Keratinocyte (primary cell): Measurements from ENCODE around the gene GSAP. TPM values are rescaled to one million over a fixed set of nuclear protein-coding genes. Genes with fewer than 3 reads are reported as not detected.

Experiments used
- DNase-seq: peaks from one replicate; pipeline ENCODE4 v3.0.0-alpha.2; 2011; ENCODE audit warnings: low read depth, missing footprints, low spot score
- FAIRE-seq: peaks from 2 replicates; lab custom pipeline; 2011; peaks lifted over from hg19 to GRCh38; lab: Jason Lieb, UNC
- H2AFZ ChIP-seq: 2 replicates; pipeline ENCODE4 v1.6.0; 2012; ENCODE audit warnings: low read length, control low read depth, inconsistent platforms; ENCODE audit not compliant: control insufficient read depth
- H3K27ac ChIP-seq: 2 replicates; pipeline ENCODE4 v1.5.1; 2011; ENCODE audit warnings: low read length; ENCODE audit not compliant: control insufficient read depth, insufficient read depth
- H3K27me3 ChIP-seq: 3 replicates; pipeline ENCODE4 v1.6.0; 2011; ENCODE audit warnings: low read length; ENCODE audit not compliant: control insufficient read depth, insufficient read depth; ENCODE audit errors: extremely low read depth
- H3K36me3 ChIP-seq, 2 experiments: 2 replicates in 1 of 2; 3 replicates in 1 of 2; pipeline ENCODE4 v1.5.1; 2011; ENCODE audit warnings: low read length in 2 of 2, mild to moderate bottlenecking in 1 of 2; ENCODE audit not compliant: control insufficient read depth in 2 of 2, insufficient read depth in 2 of 2; ENCODE audit errors: extremely low read depth in 1 of 2
- H3K4me1 ChIP-seq: 3 replicates; pipeline ENCODE4 v1.5.1; 2011; ENCODE audit warnings: low read length; ENCODE audit not compliant: control insufficient read depth, insufficient read depth; ENCODE audit errors: extremely low read depth
- H3K4me2 ChIP-seq: 3 replicates; pipeline ENCODE4 v1.6.0; 2011; ENCODE audit warnings: low read depth, low read length; ENCODE audit not compliant: control insufficient read depth, insufficient read depth; ENCODE audit errors: extremely low read depth
- H3K4me3 ChIP-seq, 3 experiments: fragments of 200-600 bp in 1 of 3; sonication (generic) in 1 of 3; 2 replicates in 2 of 3; 3 replicates in 1 of 3; pipeline ENCODE4 v1.5.1; 2011 to 2016; ENCODE audit warnings: low read length in 3 of 3, mild to moderate bottlenecking in 3 of 3, control low read depth in 2 of 3, inconsistent platforms in 1 of 3, low read depth in 1 of 3, mixed read lengths in 1 of 3, mixed run types in 1 of 3, moderate library complexity in 1 of 3; ENCODE audit not compliant: control insufficient read depth in 2 of 3, insufficient read depth in 2 of 3; ENCODE audit errors: extremely low read depth in 1 of 3
- H3K79me2 ChIP-seq: 2 replicates; pipeline ENCODE4 v1.6.0; 2012; ENCODE audit warnings: low read length; ENCODE audit not compliant: control insufficient read depth, insufficient read depth
- H3K9ac ChIP-seq: 3 replicates; pipeline ENCODE4 v1.6.0; 2011; ENCODE audit warnings: low read length; ENCODE audit not compliant: control insufficient read depth, insufficient read depth; ENCODE audit errors: extremely low read depth
- H3K9me1 ChIP-seq: 3 replicates; pipeline ENCODE4 v1.6.0; 2011; ENCODE audit warnings: low read length; ENCODE audit not compliant: control insufficient read depth, insufficient read depth; ENCODE audit errors: extremely low read depth
- H3K9me3 ChIP-seq: 2 replicates; pipeline ENCODE4 v1.5.1; 2012; ENCODE audit warnings: low read depth, low read length; ENCODE audit not compliant: control insufficient read depth
- H4K20me1 ChIP-seq: 3 replicates; pipeline ENCODE4 v1.6.0; 2011; ENCODE audit warnings: low read length; ENCODE audit not compliant: control insufficient read depth, insufficient read depth; ENCODE audit errors: extremely low read depth
- EZH2 ChIP-seq: IDR thresholded peaks from one replicate; pipeline ENCODE4 v1.6.1; 2012; ENCODE audit warnings: inconsistent platforms, mild to moderate bottlenecking, low read length, moderate library complexity
- dilution Hi-C: fragments of 300-500 bp; cut with MboI; formaldehyde crosslinking; loops from one replicate; pipeline ENCODE4 v1.7.0; 2020; ENCODE audit warnings: low sequenced_read_pairs; ENCODE audit not compliant: extremely low pct_ligation_motif_present
- polyA plus RNA-seq, 5 experiments: library from polyadenylated mRNA; depleted of rRNA in 3 of 5; stranded (reverse) in 3 of 5; stranded (forward) in 1 of 5; unstranded in 1 of 5; fragments of >200 nt; gene quantifications; 1 replicate in 1 of 5; 2 replicates in 3 of 5; 3 replicates in 1 of 5; pipeline versions ENCODE4 v1.2.1 to v1.2.3, GENCODE V29; 2011 to 2012; ENCODE audit warnings: missing spikeins in 2 of 5, low read depth in 1 of 5, low replicate concordance in 1 of 5
- TF ChIP-seq, protein P1 (sequence below), 3 experiments: IDR thresholded peaks in 1 of 3; conservative IDR thresholded peaks in 1 of 3; optimal IDR thresholded peaks in 1 of 3; 2 replicates in 2 of 3; 3 replicates in 1 of 3; pipeline versions ENCODE3 to v1.5.1; 2011; ENCODE audit warnings: low read length in 3 of 3, mild to moderate bottlenecking in 3 of 3, moderate library complexity in 2 of 3, control low read depth in 1 of 3, inconsistent platforms in 1 of 3; ENCODE audit not compliant: insufficient read depth in 2 of 3; ENCODE audit errors: extremely low read depth in 1 of 3

Gene GSAP
- polyA plus RNA-seq, 1 donor (not counting 4 experiments of a cell fraction or from before 2014, with no cell fraction given) = 5.4 TPM

DNA sequence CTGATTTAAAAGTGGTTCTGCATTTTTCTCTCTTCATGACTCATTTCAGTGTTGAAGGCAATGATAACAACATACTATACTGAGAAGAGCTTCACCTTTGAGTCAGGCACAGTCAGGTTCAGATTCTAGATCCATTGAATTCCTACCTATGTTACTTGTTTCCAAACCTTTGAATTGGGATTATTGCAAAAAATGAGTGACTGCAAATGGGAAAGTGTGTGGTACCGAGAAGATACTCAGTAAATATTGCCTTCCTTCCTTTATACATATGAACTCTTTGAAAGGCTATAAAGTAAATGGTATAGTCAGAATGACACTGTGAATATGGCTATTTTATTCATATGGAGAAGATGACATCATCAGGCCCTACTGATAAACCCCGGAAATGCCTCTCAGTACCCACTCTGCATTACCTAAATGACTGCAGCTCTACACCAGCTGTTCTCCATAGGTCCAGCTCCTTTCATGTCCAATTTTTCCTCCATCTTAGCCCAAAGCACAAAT is 149.8 kb downstream of the GSAP start:
- H3K9me1 ChIP-seq = no peaks in the 10 kb centered on the region
- FAIRE-seq (no peak), DNase-seq (no peak)
- dilution Hi-C loops = no loop called here
- no peaks in the 10 kb centered on the region for H3K9me3 ChIP-seq
- H3K27me3 ChIP-seq = no peaks in the 10 kb centered on the region
- H3K4me3 ChIP-seq = no peak overlapping the region
- H4K20me1 ChIP-seq = no peaks in the 10 kb centered on the region
- H3K4me1 ChIP-seq = no peaks in the 10 kb centered on the region
- TF ChIP-seq, protein P1, sequence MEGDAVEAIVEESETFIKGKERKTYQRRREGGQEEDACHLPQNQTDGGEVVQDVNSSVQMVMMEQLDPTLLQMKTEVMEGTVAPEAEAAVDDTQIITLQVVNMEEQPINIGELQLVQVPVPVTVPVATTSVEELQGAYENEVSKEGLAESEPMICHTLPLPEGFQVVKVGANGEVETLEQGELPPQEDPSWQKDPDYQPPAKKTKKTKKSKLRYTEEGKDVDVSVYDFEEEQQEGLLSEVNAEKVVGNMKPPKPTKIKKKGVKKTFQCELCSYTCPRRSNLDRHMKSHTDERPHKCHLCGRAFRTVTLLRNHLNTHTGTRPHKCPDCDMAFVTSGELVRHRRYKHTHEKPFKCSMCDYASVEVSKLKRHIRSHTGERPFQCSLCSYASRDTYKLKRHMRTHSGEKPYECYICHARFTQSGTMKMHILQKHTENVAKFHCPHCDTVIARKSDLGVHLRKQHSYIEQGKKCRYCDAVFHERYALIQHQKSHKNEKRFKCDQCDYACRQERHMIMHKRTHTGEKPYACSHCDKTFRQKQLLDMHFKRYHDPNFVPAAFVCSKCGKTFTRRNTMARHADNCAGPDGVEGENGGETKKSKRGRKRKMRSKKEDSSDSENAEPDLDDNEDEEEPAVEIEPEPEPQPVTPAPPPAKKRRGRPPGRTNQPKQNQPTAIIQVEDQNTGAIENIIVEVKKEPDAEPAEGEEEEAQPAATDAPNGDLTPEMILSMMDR (optimal IDR thresholded peaks at IDR 0.05 in 1 of 3, IDR thresholded peaks at IDR 0.05 in 1 of 3, conservative IDR thresholded peaks at IDR 0.05 in 1 of 3; ENCODE audit: extremely low read depth in 1 of 3, insufficient read depth in 2 of 3, low read length in 3 of 3) = no peak
- TF ChIP-seq EZH2 = no peak
- H3K79me2 ChIP-seq = no peaks in the 10 kb centered on the region
- H3K36me3 ChIP-seq = no peaks in the 10 kb centered on the region
- no peak overlapping the region for H2AFZ ChIP-seq
- H3K27ac ChIP-seq = no peak overlapping the region
- H3K4me2 ChIP-seq = no peak overlapping the region
- no peak overlapping the region for H3K9ac ChIP-seq

DNA sequence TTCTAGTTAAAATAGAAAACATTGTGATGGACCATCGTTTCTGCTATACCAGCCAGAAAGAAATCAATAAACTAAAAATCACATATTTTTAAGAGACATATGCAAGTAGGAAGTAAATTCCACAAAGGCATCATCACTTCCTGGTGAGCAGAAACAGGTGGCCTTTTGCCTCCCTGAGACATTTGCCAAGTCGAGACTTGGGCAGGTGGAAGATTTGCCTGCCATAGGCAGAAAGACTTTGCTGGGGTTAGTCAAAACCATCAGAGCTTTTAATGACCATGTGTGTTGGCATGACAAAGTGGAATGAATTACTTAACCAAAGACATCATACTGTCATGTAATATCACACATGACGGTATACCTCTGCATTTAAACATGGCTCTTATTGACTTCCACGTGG is 150.5 kb downstream of the GSAP start:
- Histone ChIP-seq H3K9ac (no peak overlapping the region), H3K4me3 (no peak overlapping the region), H3K9me3 (no peaks in the 10 kb centered on the region), H4K20me1 (no peaks in the 10 kb centered on the region), H2AFZ (no peak overlapping the region), H3K27ac (no peak overlapping the region), H3K4me2 (no peak overlapping the region), H3K9me1 (no peaks in the 10 kb centered on the region), H3K79me2 (no peaks in the 10 kb centered on the region), H3K4me1 (no peaks in the 10 kb centered on the region), H3K36me3 (no peaks in the 10 kb centered on the region), H3K27me3 (no peaks in the 10 kb centered on the region)
- DNase-seq (no peak), FAIRE-seq (no peak)
- no peak for TF ChIP-seq EZH2
- TF ChIP-seq, protein P1 (optimal IDR thresholded peaks at IDR 0.05 in 1 of 3, IDR thresholded peaks at IDR 0.05 in 1 of 3, conservative IDR thresholded peaks at IDR 0.05 in 1 of 3; ENCODE audit: extremely low read depth in 1 of 3, insufficient read depth in 2 of 3, low read length in 3 of 3) = no peak
- dilution Hi-C loops = no loop called here
